ENCODE measurements around the gene AGBL1.

AGBL1 gene

DNA sequence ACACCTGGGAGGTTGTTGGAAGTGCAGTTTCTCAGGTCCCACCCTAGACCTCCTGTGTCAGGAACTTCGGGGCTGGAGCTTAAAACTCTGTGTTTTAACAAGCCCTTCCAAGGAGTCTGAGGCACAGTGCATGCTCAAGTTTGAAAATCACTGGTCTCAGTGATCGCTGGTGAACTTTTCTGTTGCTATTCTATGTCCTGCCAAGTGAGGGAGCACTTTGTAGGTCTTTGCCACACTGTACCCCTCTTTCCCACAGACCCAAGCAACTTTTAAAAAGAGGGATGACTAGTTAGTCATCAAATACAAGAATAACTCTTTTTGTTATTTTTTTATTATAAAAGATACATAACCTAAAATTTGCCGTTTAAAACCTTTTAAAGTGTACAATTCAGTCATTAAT, 133.7 kb downstream of the AGBL1 start:
- DNase-seq (ENCODE audit: low read depth, low spot score): no peak
- H3K4me3 ChIP-seq (ENCODE audit: low read length): no peak overlapping the region

DNA sequence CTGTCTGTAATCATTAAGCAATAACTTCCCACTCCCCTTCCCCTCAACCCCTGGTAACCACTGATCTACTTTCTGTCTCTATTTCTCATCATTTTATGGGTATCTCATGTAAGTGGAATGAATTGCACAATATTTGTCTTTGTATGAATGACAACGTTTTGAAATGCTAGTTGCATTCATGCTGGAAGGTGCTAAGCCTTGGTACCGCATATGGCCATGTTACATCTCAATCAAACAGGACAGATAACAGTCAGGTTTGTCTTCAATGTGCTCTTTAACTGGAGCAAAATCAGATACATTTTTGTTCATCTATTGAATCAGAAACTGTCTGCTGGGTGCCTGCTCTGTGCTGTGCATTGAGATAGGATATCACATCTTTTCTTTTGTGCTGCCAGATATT, 134.2 kb downstream of the AGBL1 start:
- H3K4me3 ChIP-seq (ENCODE audit: low read length): no peak overlapping the region
- no peak for DNase-seq (ENCODE audit: low read depth, low spot score)

DNA sequence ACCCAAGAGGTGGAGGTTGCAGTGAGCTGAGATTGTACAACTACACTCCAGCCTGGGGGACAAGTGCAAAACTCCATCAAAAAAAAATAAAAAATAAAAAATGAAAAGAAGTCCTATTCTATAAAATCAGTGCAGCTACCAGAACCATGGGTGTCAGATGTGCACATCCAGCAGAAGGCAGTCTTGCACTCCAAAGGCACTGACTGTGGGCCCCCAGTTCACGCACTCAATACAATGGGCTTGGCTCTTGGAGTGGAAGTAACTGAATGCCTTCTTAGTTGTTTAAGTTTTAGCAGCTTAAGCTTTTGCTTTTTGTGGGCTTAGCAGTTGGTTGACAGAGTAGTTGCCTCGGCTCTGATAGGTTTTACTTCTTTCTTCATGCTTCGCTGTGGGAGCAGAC, 141.4 kb downstream of the AGBL1 start:
- DNase-seq (ENCODE audit: low read depth, low spot score): no peak
- no peak overlapping the region for H3K4me3 ChIP-seq (ENCODE audit: low read length)

- no peak for DNase-seq (ENCODE audit: low read depth, low spot score)
- no peak overlapping the region for H3K4me3 ChIP-seq (ENCODE audit: low read length)
These were observed 149.6 kb downstream of the AGBL1 start for GRCh38 chr15:86229306-86229705.

GRCh38 chr15:86229936-86230335, 150.3 kb downstream of the AGBL1 start:
- DNase-seq (ENCODE audit: low read depth, low spot score): no peak
- no peak overlapping the region for H3K4me3 ChIP-seq (ENCODE audit: low read length)

DNA sequence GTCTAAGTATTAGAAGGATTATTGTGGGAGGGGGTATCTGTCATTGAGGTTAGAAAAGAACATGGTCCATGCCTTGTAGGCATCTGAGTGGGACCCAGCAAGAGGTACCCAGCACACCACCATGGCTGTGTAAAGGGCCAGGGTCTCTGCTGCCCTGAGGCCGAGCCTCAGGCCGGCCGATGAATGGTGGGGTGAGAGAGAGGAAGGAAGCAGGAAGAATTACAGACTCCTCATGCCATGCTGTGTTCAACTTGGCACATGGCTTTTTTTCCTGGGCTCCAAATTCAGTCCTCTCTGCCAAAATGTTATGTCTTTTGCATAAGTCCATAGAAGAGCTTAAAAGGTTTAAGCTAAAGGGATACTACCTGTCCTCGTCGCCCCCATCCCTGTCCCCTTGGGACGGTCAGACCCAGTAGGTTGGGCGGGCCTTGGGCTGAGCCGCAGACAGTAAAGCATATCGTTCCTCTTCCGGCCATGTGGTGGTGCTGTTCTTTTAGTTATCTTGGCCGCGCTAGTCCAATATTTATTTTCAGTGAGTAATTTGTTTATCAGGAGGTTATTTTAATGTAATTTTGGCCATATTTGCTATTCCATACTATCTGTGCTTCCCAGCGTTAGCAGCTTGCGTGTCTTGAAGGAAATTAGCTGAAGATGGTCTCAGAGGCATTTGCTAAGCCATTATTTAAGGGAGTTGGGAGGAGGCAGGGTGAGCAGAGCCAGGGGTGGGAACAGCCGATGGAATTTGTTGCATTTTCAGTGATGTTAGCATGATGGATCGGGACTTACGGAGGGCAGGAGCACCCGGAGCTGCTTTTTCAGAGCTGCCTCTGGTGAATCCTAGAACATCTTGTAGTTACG, 152.4 kb downstream of the AGBL1 start:
- no peak overlapping the region for H3K4me3 ChIP-seq (ENCODE audit: low read length)
- DNase-seq (ENCODE audit: low read depth, low spot score): peak; percentile 4

DNA sequence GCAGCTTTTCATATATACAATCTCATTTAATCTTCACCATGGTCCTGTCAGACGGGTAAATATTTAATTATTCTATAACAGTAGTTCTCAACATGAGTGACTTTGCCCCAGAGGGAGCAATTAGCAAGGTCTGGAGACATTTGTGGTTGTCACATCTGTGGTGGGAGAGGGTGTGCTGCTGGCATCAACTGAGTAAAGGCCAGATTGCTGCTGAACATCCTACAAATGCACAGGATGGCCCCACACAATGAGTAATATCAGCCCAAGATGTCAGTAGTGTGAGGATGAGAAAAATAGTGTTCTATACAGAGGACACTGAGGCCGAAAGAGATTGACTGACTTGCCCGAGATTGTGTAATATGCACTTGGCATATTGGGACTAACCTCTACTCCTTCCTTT, 156.0 kb downstream of the AGBL1 start:
- DNase-seq (ENCODE audit: low read depth, low spot score): no peak
- H3K4me3 ChIP-seq (ENCODE audit: low read length): no peak overlapping the region

GRCh38 chr15:86236356-86237110, 156.9 kb downstream of the AGBL1 start:
- H3K4me3 ChIP-seq (ENCODE audit: low read length): no peak overlapping the region
- no peak for DNase-seq (ENCODE audit: low read depth, low spot score)

GRCh38 chr15:86237111-86237500, 157.4 kb downstream of the AGBL1 start:
- H3K4me3 ChIP-seq (ENCODE audit: low read length): no peak overlapping the region
- DNase-seq (ENCODE audit: low read depth, low spot score): no peak

- no peak overlapping the region for H3K4me3 ChIP-seq (ENCODE audit: low read length)
- no peak for DNase-seq (ENCODE audit: low read depth, low spot score)
These were observed 167.7 kb downstream of the AGBL1 start for GRCh38 chr15:86247249-86247955.

DNA sequence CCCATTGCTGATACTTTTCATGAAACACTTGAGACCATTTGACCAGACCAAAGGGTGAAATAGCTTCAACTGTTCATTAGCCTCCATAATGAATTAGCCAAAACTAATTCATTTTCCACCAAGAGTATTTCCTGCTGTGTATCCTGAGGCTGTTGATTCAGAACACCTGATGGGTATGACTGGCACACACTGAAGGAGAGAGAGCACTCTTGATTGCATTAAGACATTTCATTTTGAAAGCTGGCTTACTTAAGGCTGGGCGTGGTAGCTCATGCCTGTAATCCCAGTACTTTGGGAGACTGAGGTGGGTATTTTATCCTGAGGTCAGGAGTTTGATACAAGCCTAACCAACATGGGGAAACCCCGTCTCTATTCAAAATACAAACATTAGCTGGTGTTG, 175.6 kb downstream of the AGBL1 start:
- H3K4me3 ChIP-seq (ENCODE audit: low read length): no peak overlapping the region
- no peak for DNase-seq (ENCODE audit: low read depth, low spot score)

GRCh38 chr15:86256628-86257027, 177.0 kb downstream of the AGBL1 start:
- DNase-seq (ENCODE audit: low read depth, low spot score): no peak

GRCh38 chr15:86259589-86259988, 179.9 kb downstream of the AGBL1 start:
- H3K4me3 ChIP-seq (ENCODE audit: low read length): no peak overlapping the region
- DNase-seq (ENCODE audit: low read depth, low spot score): no peak

More at GRCh38 chr15:86256628-86257027, 177.0 kb downstream of the AGBL1 start:
- H3K4me3 ChIP-seq (ENCODE audit: low read length): no peak overlapping the region

DNA sequence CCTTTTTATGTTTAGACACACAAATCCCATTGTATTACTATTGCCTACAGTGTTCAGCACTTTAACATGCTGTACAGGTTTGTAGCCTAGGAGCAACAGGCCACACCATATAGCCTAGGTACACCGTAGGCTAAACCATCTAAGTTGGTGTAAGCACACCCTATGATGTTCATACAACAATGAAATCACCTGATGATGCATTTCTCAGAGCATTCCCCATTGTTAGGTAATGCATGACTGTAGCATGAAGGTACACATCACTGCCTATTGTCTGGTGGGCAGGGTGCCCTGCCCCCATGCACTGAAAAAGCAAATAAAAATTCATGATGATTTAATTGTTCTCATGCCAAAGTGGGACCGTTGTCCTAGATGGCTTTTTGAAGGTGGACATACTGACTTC, 183.6 kb downstream of the AGBL1 start:
- DNase-seq (ENCODE audit: low read depth, low spot score): no peak
- no peak overlapping the region for H3K4me3 ChIP-seq (ENCODE audit: low read length)

DNA sequence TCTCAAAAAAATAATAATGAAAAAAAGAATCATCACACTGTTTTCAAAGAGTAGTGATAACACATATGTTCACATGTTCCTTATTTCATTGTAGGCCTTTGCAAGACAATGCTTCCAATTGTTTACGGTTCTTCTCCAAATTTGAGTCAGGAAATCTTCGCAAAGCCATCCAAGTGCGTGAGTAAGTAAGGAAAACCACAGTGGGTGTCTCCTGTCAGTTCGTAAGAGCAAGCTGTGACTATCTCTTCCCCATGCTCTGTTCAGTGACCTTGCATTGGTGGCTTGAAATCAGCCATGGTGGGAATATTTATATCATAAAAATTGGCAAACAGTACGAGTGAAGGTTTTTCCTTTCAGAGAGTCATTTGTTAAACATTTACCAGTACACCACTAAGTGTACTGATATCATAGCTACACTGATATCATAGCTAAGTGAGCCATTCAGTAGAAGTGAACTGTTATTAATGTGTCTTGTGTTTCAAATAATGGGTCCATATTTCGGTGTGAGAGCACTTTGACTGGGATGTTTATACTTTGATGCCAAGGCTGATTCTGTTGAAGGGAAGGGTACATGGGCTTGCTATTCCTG, 187.3 kb downstream of the AGBL1 start:
- H3K4me3 ChIP-seq (ENCODE audit: low read length): no peak overlapping the region
- no peak for DNase-seq (ENCODE audit: low read depth, low spot score)

GRCh38 chr15:86267892-86268291, 188.2 kb downstream of the AGBL1 start:
- no peak overlapping the region for H3K4me3 ChIP-seq (ENCODE audit: low read length)
- DNase-seq (ENCODE audit: low read depth, low spot score): no peak

GRCh38 chr15:86268558-86268957, 188.9 kb downstream of the AGBL1 start:
- H3K4me3 ChIP-seq (ENCODE audit: low read length): no peak overlapping the region
- DNase-seq (ENCODE audit: low read depth, low spot score): no peak

DNA sequence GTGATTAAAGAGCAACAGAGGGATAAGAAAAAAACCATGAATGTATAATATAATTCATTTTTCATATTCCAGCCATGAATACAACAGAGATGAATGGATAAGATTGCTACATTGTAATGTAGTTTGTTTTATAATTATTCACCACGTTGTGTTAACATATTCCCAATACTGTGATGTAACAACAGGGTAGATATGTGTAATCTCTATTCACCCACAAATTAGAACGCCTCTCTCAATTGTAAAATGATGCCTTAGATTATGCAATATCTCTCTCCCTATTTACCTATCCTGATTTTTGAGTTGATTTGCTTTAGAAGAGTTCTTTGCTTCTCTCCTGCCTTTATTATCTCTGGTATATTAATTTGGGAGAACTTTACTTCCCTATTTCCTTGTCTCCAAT, 193.6 kb downstream of the AGBL1 start:
- no peak overlapping the region for H3K4me3 ChIP-seq (ENCODE audit: low read length)
- no peak for DNase-seq (ENCODE audit: low read depth, low spot score)

GRCh38 chr15:86275361-86275760, 195.7 kb downstream of the AGBL1 start:
- no peak for DNase-seq (ENCODE audit: low read depth, low spot score)
- no peak overlapping the region for H3K4me3 ChIP-seq (ENCODE audit: low read length)

GRCh38 chr15:86278586-86278985, 198.9 kb downstream of the AGBL1 start:
- DNase-seq (ENCODE audit: low read depth, low spot score): no peak
- no peak overlapping the region for H3K4me3 ChIP-seq (ENCODE audit: low read length)

Measured in Jurkat, Clone E6-1 (cell line).